Measurements from ENCODE around the gene FLAD1. TPM values are rescaled to one million over a fixed set of nuclear protein-coding genes. Genes with fewer than 3 reads are reported as not detected.
A peak's percentile ranks its signal among the peaks of the same experiment; 100 is the strongest.

FLAD1 gene
- total and polyA plus RNA-seq, 5 experiments from 2014 or later: 30.9 to 46.8 (median 41.8) TPM

DNA sequence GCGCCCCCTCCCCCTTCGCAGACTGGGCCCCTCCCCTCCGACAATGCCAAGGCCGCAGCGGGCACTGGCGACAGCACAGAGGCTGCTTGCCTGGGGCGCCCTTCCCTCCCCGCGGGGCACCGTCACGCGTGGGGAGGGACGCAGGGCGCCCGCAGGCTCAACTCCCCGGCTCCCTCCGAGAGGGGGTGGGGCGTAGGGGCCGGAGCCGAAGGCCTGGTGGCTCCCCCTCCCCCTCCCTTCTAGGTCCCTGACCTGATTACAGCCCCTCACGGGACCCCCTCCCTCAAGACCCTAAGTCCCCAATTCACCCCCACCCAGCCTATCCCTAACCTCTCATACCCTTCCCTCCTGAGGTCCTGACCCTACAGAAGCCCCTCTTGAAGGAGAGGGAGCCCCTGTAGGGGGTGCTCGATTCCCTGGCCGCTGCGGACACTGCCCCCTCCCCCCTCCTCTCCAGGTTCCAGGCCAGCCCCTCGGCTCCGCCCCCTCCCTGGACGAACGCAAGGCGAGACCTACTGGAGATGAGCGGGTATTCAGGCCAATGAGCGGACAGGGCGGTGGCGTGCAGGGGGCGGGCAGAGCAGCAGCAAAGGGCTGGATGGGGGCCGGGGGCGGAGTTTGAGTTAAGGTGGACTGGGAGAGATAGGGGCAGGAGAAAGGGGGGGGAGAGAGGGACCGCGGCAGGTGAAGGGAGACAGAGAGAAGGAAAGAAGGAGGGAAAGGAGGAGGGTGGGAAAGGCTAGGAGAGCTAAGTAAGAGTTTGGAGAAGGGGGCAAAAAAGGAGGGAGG, 18.7 kb downstream of the FLAD1 start:
- H3K36me3 Mint-ChIP-seq: no peaks in the 10 kb centered on the region
- H3K9me3 Mint-ChIP-seq: no peaks in the 10 kb centered on the region
- peak; percentile 71 to 80 for ATAC-seq
- peak overlapping the region; percentile 82 to 94 (median 90) for H3K4me3 Mint-ChIP-seq
- H3K27me3 Mint-ChIP-seq: peaks cover 0 to 6% (median 0%) of the 10 kb centered on the region in 5 donors
- H3K4me1 Mint-ChIP-seq: peaks cover 34 to 80% (median 57%) of the 10 kb centered on the region in 4 donors
- DNase-seq: peak; percentile 89 to 98 (median 92)
- peak overlapping the region; percentile 66 to 92 (median 87) for H3K27ac Mint-ChIP-seq
- POLR2A ChIA-PET: interaction anchor here (0.5 to 4.2 kb wide), 16 partner anchors 9 to 133 kb away, joined by 3 to 29 read pairs (median 5); partner anchors contain the start of genes CKS1B, FLAD1, LENEP and PBXIP1

DNA sequence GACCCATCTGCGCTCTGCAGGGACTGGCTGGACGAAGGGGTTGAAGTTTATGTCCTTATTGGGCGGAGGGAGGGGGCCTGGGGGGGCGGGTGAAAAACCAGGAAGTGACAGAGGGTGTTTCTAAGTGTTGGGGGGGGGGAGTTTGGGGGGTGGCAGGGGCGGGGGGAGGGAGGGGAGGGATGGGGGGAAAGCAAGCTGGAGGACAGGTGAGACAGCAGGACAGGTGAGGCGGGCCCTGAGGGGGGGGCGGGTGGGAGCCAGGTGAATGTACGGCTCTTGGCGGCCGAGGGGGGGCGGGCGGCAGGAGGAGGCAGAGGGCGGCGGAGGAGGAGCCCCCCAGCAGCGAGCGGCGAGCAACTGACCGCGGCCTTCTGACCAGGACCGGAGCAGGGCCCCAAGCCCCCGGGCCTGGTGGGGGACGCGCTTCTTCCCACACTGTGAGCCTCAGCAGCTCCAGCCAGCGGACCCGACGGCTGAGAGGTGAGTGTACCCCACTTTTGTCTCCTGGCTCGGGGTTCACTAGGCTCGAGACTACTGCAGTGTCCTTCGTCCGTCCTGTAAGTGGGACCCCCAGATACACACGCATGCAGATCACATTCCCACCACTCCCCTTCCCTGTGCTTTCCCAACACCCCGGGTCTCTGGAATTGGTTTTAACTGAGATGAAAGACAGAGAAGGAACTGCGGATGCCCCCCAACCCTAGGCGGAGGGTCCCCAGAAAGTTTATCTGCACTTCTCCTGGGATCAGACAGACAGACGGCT, 19.5 kb downstream of the FLAD1 start, which contains the start of gene ZBTB7B:
Gene ZBTB7B, plus strand, starts transcription at position 339 of the 763 bp plus-strand sequence. CDS start 11,859 bp downstream, outside the sequence.
- Mint-ChIP-seq H3K4me3 (peak within 1 kb of the TSS; percentile 81 to 94 (median 92)), H3K27me3 (no peaks in the 10 kb centered on the region), H3K4me1 (peaks cover 33 to 76% (median 57%) of the 10 kb centered on the region in 4 donors), H3K36me3 (no peaks in the 10 kb centered on the region), H3K27ac (peak within 1 kb of the TSS; percentile 70 to 93 (median 88)), H3K9me3 (no peaks in the 10 kb centered on the region)
- DNase-seq (peak in 1 of 10 donors; percentile 55), ATAC-seq (no peak)
- POLR2A ChIA-PET: interaction anchor here (0.5 to 3.2 kb wide), 8 partner anchors 11 to 133 kb away, joined by 3 to 16 read pairs (median 6); partner anchors contain the start of genes FLAD1, PBXIP1 and PYGO2

DNA sequence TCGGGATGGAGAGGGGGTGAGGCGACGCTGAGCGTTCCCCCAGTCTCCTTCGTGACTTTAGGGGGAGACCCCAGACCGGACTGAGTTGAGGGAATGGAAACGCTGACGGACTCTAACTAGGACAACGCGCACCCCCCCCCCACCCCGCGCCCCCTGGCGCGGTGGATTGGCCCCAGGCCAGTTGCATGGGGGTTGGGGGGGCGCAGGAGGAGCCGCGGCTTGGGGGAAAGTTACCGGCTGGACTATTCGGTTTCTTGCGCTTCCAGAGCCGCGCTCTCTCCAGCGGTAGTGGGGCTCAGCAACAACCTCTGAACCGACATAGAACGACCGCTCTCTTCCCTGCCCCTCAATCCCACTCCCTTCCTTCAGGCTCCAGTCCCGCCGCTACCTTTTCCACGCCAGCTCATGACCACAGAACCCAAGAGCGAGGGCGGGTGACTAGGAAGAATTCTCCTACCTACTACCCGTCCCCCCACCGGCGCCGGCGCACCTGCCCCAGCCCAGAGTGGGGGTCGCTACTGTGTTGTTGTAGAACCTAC, 20.2 kb downstream of the FLAD1 start:
- H3K27me3 Mint-ChIP-seq: no peaks in the 10 kb centered on the region
- ATAC-seq: no peak
- H3K27ac Mint-ChIP-seq: peak overlapping the region; percentile 52 to 93 (median 83)
- H3K36me3 Mint-ChIP-seq: no peaks in the 10 kb centered on the region
- POLR2A ChIA-PET: interaction anchor here (0.8 to 3.2 kb wide), 5 partner anchors 8 to 42 kb away, joined by 3 to 16 read pairs (median 11); partner anchors contain the start of genes FLAD1 and PYGO2
- peak overlapping the region; percentile 81 to 94 (median 90) for H3K4me3 Mint-ChIP-seq
- H3K4me1 Mint-ChIP-seq: peaks cover 31 to 74% (median 57%) of the 10 kb centered on the region in 4 donors
- DNase-seq: peak in 2 of 10 donors; percentile 22 to 64
- H3K9me3 Mint-ChIP-seq: no peaks in the 10 kb centered on the region

DNA sequence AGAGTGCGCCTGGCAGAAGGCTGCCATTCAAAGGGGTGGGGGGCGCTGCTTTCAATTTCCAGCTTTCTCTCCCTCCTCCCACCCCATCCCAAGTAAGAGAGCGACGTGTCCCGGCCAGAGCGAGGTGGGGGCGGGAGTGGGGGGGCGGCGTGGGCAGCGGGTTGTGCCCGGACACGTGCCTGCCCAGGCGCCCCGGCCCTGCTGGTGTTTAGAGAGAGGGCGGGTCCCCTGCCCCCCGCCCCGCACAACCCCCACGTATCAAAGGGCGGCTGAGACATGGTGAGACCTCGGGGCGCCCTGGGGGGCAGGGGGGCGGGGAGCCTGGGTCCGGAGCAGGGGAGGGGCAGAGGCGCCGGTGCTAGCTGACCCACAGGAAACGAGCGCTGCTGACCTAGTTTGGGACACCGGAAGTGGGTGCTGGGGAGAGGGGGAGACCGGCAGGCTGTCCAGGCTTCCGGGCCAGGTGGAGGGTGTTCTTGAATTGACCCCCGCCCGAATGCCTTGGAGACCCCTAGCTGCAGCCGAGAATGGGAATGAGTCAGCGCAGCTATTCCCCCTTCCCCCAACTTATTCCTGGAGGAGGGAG, 20.7 kb downstream of the FLAD1 start:
- Mint-ChIP-seq H3K27ac (peak overlapping the region; percentile 52 to 94 (median 84)), H3K27me3 (no peaks in the 10 kb centered on the region), H3K4me3 (peak overlapping the region; percentile 82 to 94 (median 90)), H3K36me3 (no peaks in the 10 kb centered on the region), H3K9me3 (no peaks in the 10 kb centered on the region), H3K4me1 (peaks cover 31 to 74% (median 57%) of the 10 kb centered on the region in 4 donors)
- POLR2A ChIA-PET: interaction anchor here (0.7 to 3.2 kb wide), 7 partner anchors 8 to 48 kb away, joined by 3 to 16 read pairs (median 7); partner anchors contain the start of genes FLAD1, PBXIP1 and PYGO2
- ATAC-seq (no peak), DNase-seq (no peak)

DNA sequence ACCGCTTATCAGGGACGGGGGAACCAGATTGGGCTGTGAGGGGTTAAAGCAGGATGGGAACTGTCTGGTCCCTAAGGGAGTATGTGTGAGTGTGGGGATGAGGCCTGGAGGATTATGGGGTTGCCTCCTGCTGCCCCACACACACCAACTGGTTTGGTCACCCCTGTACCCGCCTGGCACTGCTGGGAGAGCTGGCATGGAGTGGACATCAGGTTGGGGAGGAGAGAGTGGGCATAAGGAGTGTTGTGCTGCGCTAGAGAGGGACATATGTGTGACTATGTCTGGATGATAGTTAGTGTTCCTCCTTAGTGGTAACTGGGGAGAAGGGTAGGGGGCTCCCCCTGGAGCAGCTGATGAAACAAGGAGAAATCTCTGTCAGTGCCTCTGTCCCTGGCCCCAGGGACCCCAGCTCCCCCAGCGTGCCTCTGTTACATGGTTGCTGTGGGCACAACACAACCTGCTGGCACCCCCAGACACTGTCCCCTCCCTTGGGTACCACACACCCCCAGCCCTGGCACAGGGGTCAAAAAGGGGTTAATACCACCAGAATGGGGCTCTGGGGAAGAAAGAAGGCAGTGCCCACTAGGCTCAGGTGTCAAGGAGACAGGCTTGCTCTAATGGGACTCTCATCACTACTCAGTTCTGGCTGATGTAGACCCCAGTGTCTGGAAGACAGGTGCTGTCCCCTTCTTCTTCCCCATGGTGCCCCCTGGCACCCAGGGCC, 21.4 kb downstream of the FLAD1 start:
- peak overlapping the region; percentile 57 to 91 (median 80) for H3K4me3 Mint-ChIP-seq
- ATAC-seq (no peak), DNase-seq (peak in 1 of 10 donors; percentile 56)
- H3K27ac Mint-ChIP-seq: peak overlapping the region; percentile 34 to 94 (median 76)
- H3K27me3 Mint-ChIP-seq: no peaks in the 10 kb centered on the region
- POLR2A ChIA-PET: interaction anchor here (0.7 to 3.2 kb wide), 6 partner anchors 9 to 49 kb away, joined by 3 to 16 read pairs (median 9); partner anchors contain the start of genes FLAD1, PBXIP1 and PYGO2
- peaks cover 30 to 74% (median 59%) of the 10 kb centered on the region in 4 donors for H3K4me1 Mint-ChIP-seq
- H3K36me3 Mint-ChIP-seq: no peaks in the 10 kb centered on the region
- no peaks in the 10 kb centered on the region for H3K9me3 Mint-ChIP-seq

DNA sequence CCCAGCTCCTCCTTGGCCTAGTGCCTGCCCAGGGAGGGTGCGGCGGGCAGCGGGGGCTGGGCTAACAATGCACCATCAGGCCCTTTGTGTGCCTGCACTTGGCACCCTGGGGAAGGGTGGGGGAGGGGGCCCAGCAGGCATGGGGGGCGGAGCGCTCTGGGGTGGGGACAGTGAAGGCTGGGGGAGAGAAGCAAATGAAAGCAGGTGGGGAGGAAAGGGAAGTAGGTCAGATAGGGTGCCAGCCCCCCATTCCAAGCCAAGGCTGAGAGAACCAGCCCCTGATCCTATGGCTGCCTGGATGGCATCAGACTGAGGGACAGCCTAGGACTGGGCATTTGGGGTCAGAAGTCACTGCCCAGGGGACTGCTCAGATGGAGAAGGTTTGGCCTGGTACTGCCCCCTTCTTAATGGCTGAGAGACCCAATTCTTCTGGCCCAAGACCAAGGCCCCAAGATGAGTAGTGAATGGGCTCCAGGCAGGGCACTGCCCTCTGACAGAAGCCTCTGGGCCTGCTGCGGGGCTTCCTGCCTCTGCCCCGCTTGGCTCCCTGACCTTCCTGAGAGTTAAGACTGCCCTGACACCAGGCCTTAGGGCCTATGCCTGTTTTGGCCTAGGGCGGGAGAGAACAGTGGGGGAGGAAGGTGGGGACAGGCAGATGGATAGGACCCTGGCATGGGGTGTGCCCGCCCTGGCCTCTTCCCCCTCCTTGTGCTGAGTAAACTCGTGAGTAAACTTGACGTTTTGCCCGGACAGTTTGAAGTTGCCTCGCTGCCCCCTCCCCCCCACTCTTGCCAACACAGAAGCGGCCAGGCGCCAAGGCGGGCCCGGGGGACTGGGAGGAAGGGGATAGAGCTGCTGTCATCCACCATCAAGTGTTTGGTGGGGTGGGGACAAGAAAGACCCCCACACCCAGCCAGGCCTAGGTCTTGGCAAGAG, 22.2 kb downstream of the FLAD1 start:
- H3K27me3 Mint-ChIP-seq: no peaks in the 10 kb centered on the region
- peak overlapping the region in 8 of 10 donors; percentile 14 to 91 (median 58) for H3K4me3 Mint-ChIP-seq
- POLR2A ChIA-PET: interaction anchor here (2.5 to 3.2 kb wide), 5 partner anchors 8 to 44 kb away, joined by 7 to 20 read pairs (median 15); partner anchors contain the start of genes FLAD1 and PYGO2
- H3K9me3 Mint-ChIP-seq: no peaks in the 10 kb centered on the region
- ATAC-seq (no peak), DNase-seq (peak in 1 of 10 donors; percentile 62)
- H3K36me3 Mint-ChIP-seq: no peaks in the 10 kb centered on the region
- H3K4me1 Mint-ChIP-seq: peaks cover 33 to 74% (median 61%) of the 10 kb centered on the region in 4 donors
- peak overlapping the region in 9 of 10 donors; percentile 47 to 92 (median 83) for H3K27ac Mint-ChIP-seq

DNA sequence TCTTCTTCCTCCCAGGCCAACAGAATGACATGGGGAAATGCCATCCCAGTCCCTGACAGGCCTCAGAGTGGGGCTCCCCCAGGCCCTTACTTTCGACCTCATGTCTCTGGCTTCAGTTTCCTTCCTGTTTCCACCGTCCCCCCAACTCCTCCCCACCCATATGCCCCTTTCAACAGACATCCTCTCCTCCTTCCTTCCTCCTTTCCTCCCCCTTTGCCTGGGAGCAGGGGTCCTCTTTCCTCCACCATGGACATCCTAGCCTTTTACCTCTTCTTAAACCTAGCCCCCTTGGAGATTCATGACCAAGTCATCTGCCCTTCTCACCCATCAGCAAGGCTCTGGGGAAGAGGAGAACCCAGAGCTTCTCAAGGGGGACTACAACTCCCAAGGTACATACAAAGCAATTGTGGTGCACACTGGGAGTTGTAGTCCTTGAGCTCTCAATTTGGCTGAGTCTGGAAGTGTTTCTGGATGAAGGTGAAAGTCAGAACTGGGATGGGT, 23.5 kb downstream of the FLAD1 start:
- DNase-seq (peak in 2 of 10 donors; percentile 27 to 49), ATAC-seq (peak; percentile 31 to 35)
- POLR2A ChIA-PET: interaction anchor here (1.1 to 2.8 kb wide), 3 partner anchors 9 to 51 kb away, joined by 3 to 20 read pairs (median 5); partner anchors contain the start of gene PBXIP1
- Mint-ChIP-seq H3K27ac (peak overlapping the region; percentile 63 to 92 (median 84)), H3K9me3 (no peaks in the 10 kb centered on the region), H3K36me3 (no peaks in the 10 kb centered on the region), H3K27me3 (no peaks in the 10 kb centered on the region), H3K4me1 (peaks cover 37 to 84% (median 72%) of the 10 kb centered on the region in 4 donors), H3K4me3 (peak overlapping the region in 9 of 10 donors; percentile 23 to 77 (median 61))

DNA sequence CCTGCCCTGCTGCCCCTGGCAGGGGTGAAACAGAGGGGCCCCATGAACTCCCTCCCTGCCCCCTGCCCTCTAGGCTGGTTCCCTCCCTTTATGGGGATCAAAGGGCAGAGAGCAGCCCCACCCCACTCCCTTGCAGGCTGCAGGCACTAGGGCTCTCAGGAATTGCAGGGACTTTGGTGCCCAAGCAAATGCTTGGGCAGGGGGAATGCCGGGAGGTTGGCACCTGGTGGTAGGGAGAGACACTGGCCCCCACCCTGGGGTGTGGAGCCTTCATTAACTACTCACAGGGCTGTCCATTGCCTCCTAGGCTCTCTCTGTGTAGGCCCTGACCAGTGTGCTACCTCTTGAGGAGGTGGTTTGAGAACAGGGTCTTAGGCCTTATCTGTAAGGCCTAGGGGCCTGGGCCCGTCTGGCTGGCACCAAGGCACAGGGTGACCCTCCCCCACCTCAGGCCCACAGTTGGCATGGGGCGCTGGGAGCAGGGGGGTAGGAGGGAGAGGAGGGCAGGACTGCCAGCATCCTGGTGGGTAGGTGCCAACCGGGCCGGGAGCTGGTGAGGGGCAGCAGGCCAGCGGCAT, 24.2 kb downstream of the FLAD1 start:
- peaks cover 37 to 81% (median 76%) of the 10 kb centered on the region in 4 donors for H3K4me1 Mint-ChIP-seq
- no peaks in the 10 kb centered on the region for H3K9me3 Mint-ChIP-seq
- H3K36me3 Mint-ChIP-seq: no peaks in the 10 kb centered on the region
- H3K27me3 Mint-ChIP-seq: no peaks in the 10 kb centered on the region
- DNase-seq (no peak), ATAC-seq (no peak)
- H3K27ac Mint-ChIP-seq: peak overlapping the region in 5 of 10 donors; percentile 83 to 90 (median 84)
- POLR2A ChIA-PET: interaction anchor here (1.0 to 2.8 kb wide), 7 partner anchors 8 to 52 kb away, joined by 3 to 20 read pairs (median 4); partner anchors contain the start of gene PBXIP1
- no peak overlapping the region for H3K4me3 Mint-ChIP-seq

DNA sequence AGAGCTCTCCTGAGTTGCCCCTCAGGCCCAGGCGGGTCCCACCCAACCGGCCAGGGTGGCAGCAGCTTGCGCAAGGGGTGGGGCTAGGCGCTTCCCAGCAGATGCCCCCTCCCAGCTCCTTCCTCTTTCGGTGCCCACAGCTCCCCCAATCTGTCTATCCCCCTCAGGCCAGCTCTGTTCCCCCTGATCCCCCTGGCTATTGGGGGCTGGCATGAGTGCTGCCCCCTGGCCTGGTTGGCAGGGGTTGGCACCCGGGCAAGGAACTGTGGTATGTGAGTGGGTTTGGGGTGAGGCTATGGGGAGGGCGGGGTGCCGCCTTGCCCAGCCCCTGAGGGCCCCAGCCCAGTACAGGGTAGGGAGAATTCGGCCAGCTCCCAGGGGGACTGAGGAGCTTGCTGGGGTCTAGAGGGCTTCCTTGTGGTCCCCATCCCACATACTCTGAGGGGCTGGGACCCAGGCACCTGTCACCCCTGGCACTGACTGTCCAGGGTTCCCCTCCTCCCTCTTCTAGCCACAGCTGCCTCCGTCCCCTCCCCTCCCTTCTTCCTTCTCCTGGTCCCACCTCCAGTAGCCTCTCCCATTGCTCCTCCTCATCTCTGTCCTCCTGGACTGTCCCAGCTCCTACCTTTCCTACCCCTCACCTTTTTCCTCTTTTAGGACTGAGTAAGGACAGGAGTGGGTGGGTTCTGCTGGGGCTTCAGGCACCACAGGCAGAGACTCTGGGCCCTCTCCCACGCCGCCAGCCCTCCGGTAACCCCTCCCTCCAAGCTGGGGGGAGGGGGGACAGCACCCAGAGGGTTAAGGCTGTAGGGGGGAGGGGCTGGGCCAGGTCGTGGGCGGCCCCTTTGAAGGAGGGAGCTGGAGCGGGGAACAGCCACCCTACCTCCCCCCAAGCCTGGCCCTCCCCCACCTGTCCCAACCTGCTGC, 25.1 kb downstream of the FLAD1 start:
- H3K27ac Mint-ChIP-seq: peak overlapping the region in 4 of 10 donors; percentile 10 to 73 (median 54)
- H3K36me3 Mint-ChIP-seq: no peaks in the 10 kb centered on the region
- POLR2A ChIA-PET: interaction anchor here (0.8 to 2.8 kb wide), 6 partner anchors 7 to 53 kb away, joined by 3 to 20 read pairs (median 4); partner anchors contain the start of gene PBXIP1
- ATAC-seq: no peak
- H3K4me1 Mint-ChIP-seq: peaks cover 37 to 85% (median 82%) of the 10 kb centered on the region in 4 donors
- H3K27me3 Mint-ChIP-seq: no peaks in the 10 kb centered on the region
- no peak for DNase-seq
- H3K4me3 Mint-ChIP-seq: peak overlapping the region in 4 of 10 donors; percentile 14 to 75 (median 43)
- no peaks in the 10 kb centered on the region for H3K9me3 Mint-ChIP-seq

All from naive thymus-derived CD8-positive, alpha-beta T cell (primary cell).